Measurements from ENCODE around the gene GPC6.

The GPC6 gene

DNA sequence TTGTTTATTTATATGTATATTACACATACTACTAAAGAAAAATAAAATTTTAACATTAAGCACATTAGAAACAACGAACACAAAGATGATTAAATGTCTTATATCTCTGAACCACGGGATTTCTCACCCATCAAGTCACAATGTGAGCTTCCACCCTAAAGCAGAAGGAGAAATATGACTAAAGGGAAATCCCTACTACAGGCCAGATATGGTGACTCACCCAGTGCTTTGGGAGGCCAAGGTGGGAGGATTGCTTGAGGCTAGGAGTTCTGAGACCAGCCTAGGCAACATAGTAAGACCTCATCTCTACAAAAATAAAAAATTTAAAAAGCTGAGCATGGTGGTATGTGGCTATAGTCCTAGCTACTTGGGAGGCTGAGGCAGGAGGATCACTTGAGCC is 1228.3 kb downstream of the GPC6 start:
- no peak for DNase-seq (ENCODE audit: low read depth)
- TF ChIP-seq CTCF (conservative IDR thresholded peaks at IDR 0.05; ENCODE audit: low read depth, low read length): no peak
- no peak overlapping the region for H3K4me3 ChIP-seq (ENCODE audit: low read depth, low read length)

GRCh38 chr13:94455414-94455813 is 1228.8 kb downstream of the GPC6 start:
- H3K4me3 ChIP-seq (ENCODE audit: low read depth, low read length): no peak overlapping the region
- DNase-seq (ENCODE audit: low read depth): no peak
- no peak for TF ChIP-seq CTCF (conservative IDR thresholded peaks at IDR 0.05; ENCODE audit: low read depth, low read length)

All from choroid plexus epithelial cell (primary cell).